Loucy (cell line): ENCODE measurements around the gene TECPR1.

ENCODE experiments used
- EZH2phosphoT487 ChIP-seq: fragments of 200-600 bp; IDR thresholded peaks from 2 replicates; pipeline ENCODE4 v1.6.1; 2018; ENCODE audit warnings: antibody characterized with exemption, mild to moderate bottlenecking, moderate library complexity, borderline replicate concordance
- TF ChIP-seq, protein P1 (sequence below): fragments of 200-600 bp; sonication (generic); conservative IDR thresholded peaks from 2 replicates; pipeline ENCODE4 v1.5.1; 2014; ENCODE audit warnings: mild to moderate bottlenecking, antibody characterized with exemption, low read length

DNA sequence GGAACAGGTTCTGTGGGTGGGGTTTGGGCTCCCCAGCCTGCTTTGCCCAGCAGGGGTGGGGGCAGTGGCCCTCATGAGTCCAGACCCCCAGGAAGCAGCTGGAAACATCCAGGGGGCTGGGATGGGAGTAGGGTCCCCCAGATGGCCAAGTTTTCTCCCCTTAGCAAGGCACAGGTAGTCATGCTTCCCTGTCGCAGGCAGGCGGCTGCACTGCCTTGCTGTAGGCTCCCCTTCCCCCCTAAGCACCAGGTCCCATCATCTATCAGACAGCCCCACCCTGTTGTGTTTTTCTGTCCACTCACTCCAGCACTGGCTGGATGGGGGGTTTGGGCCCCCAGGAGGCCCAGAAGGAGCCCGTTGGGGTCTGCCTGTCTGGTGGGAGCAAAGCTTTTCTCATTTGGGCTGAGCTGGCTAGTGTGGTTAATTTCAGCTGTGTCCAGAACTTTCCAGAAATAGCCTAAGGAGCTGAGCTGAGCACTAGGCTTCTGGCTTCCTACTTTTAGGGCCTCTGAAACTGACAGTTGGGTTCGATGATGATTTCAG lies 37.4 kb upstream of the TECPR1 start:
- TF ChIP-seq, protein P1, sequence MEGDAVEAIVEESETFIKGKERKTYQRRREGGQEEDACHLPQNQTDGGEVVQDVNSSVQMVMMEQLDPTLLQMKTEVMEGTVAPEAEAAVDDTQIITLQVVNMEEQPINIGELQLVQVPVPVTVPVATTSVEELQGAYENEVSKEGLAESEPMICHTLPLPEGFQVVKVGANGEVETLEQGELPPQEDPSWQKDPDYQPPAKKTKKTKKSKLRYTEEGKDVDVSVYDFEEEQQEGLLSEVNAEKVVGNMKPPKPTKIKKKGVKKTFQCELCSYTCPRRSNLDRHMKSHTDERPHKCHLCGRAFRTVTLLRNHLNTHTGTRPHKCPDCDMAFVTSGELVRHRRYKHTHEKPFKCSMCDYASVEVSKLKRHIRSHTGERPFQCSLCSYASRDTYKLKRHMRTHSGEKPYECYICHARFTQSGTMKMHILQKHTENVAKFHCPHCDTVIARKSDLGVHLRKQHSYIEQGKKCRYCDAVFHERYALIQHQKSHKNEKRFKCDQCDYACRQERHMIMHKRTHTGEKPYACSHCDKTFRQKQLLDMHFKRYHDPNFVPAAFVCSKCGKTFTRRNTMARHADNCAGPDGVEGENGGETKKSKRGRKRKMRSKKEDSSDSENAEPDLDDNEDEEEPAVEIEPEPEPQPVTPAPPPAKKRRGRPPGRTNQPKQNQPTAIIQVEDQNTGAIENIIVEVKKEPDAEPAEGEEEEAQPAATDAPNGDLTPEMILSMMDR = no peak
- TF ChIP-seq EZH2phosphoT487 = no peak
